CD4-positive, alpha-beta T cell treated with Interleukin-17A for 4 hours (primary cell): ENCODE data around the gene MFSD6.
"Not testable (repeated sequence)": the region's sequence is repeated elsewhere in the genome, so short reads cannot be mapped to it uniquely, and the experiment has no call there.

ENCODE experiments used
- DNase-seq: peaks from one replicate; pipeline ENCODE4 v3.0.0-alpha.2; 2020; ENCODE audit warnings: mixed read lengths

MFSD6 gene

DNA sequence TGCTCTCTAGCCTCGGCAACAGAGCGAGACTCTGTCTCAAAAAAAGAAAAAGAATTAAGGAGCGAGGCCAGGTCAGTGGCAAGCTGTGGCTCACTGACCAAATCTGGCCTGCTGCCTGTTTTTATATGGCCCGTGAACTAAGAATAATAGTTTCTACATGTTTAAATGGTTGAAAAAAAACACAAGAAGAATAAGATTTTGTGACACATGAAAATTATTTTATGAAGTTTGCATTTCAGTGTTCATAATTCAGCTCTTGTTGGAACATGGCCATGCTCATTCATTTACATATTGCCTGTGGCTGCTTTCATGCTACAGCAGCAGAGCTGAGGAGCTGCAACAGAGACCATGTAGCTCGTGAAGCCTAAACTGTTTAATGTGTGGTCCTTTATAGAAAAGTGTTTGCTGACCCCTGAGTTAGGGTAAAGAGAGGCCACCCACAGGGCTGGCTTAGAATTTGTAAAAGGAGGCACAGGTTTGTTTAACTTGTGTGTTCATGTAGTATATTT, 59.5 kb downstream of the MFSD6 start:
- no peak for DNase-seq

GRCh38 chr2:190468354-190468753, 60.2 kb downstream of the MFSD6 start:
- not testable (repeated sequence) for DNase-seq

DNA sequence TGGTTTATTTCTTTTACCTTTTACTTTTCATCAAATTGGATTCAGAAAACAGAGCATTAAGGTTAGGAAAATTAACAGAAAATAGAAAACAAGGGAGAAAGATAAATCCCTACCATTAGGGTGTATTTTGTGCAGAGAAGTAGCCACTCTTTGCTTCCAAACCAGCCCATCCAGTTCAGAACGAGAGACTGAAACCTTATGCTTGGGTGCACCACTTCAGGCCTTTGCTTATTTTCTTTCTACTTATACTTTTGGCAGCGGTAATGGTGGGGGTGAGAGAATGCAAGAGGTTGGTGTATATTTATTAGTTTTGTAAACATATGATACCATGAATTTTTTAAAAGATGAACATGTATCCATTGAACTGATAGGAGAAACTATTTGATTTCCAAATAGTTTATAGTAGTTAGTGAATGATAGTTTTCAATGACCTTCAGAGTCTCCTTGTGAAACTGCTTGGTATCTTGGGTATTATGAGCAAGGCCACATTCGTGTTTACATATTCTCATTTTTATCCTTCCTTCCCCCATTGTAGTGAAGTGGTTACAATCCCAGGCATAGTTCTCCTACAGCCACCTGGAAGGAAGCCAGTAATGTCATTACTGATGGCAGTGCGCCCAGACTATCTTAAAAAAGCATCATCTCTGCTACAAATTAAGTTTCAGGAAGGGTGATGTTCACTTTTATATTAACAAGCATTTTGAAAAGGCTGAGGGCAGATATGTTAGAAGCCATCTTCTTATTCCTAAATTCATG, 60.8 kb downstream of the MFSD6 start:
- DNase-seq: no peak

DNA sequence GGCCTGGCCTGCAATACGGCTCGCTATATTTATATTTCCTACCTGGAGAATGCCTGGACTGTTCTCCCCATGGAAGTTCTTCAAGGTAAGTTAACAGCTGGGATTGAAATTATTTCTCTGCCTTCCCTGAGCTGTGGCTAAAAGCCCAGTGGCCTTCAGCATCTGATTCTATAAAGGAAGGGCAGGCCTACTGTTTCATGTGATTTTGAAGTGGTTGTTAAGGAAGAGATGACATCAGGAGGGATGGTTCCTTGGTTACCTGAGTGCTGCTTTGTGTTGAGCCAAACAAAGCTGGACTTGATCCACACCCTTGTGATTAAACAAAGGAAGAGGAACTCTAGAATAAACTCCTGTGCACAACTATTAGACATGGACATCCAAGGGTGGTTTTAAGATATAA, 61.6 kb downstream of the MFSD6 start:
- no peak for DNase-seq

- DNase-seq: no peak
Observed at GRCh38 chr2:190470256-190470826, 62.2 kb downstream of the MFSD6 start.

DNA sequence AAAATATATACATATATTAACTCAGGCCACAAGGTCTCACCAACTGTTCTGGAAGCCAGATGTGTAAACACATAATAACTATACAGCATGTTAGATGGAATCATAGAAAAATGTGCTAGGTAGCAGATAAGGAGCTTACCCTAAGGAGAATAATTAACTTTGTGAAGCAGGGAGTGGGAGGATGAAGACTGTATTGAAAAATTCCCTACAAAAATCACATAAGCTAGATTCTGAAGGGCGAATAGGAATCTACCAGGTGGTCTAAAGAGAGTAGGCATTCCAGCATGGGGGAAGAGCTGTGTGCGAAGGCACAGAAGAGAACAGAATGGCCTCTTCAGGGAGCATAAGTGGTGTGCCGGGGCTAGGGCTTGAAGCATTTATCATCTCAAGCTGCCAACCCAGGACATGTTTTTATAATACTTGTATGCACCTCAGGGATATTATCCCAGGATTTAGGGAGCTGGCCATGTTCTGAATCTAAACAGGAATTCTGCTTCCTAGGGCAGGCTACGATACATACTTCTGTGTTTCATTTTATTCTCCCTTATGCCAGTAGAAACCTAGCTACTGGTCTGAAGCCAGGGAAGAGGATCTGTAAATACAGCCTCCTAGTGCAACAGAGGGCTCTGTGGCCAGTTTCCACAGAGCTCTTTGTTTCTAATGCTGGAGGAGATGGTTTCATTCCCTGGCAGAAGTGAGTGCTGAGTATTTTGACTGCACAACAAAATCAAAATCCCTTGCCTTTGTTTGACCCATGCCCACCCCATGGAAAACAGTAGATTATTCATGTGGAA, 69.7 kb downstream of the MFSD6 start:
- DNase-seq: no peak

DNA sequence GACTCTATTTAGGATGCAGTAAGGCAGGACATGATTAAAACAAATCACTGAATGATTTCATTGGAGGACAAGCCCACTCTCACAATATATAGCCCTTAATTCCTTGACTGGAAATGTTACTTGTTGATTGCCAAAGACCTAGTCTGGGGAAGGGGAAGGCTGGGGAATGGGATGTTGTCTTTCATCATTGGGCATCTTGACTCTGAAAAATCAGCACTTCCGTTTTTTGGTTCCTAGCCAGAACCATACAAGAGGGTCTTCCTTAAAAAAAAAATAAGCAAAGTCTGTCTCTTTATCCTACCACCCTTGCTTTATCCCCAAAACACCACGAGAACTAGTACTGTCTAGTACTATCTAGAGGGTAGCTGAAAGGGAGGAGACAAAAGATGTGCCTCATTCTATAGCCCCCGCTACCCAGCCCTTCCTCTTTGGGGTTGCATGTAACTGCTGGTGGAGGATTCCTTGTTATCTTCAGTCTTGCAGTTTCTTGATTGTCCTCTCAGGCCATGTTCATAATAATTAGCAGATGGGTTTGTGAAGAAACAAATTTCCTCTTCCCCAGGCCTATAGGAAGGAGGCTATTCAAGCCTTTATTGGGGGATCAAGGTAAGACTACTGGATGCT, 70.5 kb downstream of the MFSD6 start:
- no peak for DNase-seq

GRCh38 chr2:190481339-190481738, 73.2 kb downstream of the MFSD6 start:
- DNase-seq: no peak

- no peak for DNase-seq
Observed at GRCh38 chr2:190482451-190482850, 74.3 kb downstream of the MFSD6 start.

DNA sequence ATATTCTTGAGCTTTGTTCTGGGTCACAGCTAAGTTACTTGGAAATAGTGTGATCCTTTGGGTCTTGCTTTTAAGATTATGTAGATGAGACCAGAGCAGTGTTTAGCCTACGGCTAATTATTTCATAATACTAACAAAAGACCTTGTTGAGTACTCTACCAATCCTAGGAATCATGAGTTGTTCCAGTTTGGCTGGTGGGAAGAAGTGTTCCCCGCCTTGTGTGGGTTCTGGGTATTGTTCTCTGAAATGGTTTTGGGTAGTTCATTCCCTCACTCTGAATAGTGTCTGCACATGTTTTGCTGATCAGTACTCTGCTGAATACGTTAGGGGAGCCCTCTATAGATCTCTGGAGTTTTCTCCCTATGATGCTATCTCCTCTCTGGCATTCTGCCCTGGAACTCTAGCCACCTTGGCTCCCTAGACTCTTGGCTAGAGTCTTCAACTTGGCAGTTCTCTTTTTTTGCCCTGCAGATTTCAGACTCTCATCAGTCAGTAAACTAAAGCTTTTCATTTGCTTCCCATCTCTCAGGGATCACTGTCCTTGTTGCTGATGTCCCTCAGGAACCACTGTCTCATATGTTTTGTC, 78.0 kb downstream of the MFSD6 start:
- DNase-seq: no peak

DNA sequence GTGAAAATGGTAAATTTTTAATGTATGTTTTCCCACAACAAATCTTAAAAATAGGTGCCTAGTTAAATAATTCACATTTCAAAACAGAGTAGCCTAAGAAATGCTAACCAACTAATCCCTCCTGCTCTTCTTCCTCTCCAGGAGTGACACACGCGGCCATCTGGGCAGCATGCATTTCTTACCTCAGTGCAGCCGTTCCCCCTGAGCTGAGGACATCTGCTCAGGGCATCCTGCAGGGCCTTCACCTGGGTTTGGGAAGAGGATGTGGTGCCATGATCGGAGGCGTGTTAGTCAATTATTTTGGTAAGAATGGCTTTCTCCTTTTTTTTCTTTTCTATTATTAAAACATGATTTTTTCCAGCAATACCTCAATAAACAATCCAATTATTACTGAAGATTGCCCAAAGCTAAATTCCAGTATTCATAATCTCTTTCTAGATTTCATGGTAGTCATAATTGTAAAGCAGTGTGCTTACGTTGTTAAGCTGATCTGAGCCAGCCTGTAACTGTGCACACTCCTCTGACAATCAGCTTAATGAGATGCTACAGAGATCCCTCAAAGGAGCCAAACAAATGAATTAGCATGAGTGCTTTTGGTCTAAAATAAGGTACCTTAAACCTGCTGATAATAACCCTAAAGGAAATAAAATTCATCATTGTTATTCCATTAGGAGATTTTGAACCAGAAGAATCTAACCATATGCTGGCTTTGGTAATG, 80.5 kb downstream of the MFSD6 start:
- no peak for DNase-seq

GRCh38 chr2:190489475-190489874, 81.3 kb downstream of the MFSD6 start:
- DNase-seq: no peak

GRCh38 chr2:190490502-190490901, 82.3 kb downstream of the MFSD6 start:
- no peak for DNase-seq

GRCh38 chr2:190493095-190493494, 84.9 kb downstream of the MFSD6 start:
- no peak for DNase-seq

GRCh38 chr2:190494600-190495227, 86.6 kb downstream of the MFSD6 start:
- not testable (repeated sequence) for DNase-seq

DNA sequence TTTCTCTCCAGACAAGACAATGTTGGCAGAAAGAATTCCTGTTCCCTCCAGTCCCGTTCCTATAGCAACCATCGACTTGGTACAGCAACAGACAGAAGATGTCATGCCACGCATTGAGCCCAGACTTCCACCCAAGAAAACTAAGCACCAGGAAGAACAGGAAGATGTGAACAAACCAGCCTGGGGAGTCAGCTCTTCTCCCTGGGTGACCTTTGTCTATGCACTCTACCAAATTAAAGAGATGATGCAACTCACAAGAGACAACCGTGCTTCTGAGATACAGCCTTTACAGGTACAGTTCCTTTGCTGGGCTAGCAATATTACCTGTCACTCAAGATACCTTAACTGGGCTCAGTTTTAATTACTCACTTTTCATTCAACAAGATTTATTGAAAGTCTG, 89.3 kb downstream of the MFSD6 start:
- no peak for DNase-seq

DNA sequence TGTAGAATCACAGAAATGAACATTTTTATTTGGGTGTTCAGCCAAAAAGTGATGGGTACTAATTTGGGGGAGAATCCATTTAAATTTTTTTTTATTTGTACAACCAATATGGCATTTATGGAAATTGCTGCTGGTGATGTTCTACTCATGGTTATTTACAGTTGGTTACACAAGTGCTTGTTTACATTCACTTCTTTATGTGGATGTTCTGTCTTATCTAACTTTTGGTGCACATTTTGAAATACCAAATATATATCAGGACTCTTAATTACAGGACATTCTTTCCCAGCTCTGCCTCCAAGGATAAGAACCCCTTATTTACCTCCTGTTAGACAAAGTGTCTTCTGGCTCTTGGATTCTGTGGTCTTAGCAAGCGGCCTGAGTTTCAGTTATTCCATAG, 91.1 kb downstream of the MFSD6 start:
- DNase-seq: no peak

- DNase-seq: no peak
Observed at GRCh38 chr2:190500054-190500502, 91.9 kb downstream of the MFSD6 start.

- DNase-seq: no peak
Observed at GRCh38 chr2:190501231-190501630, 93.1 kb downstream of the MFSD6 start.

- no peak for DNase-seq
Observed at GRCh38 chr2:190501702-190502407, 93.7 kb downstream of the MFSD6 start.

GRCh38 chr2:190503088-190503487, 94.9 kb downstream of the MFSD6 start:
- DNase-seq: no peak
